ENCODE measurements around the gene GNAI3. TPM values are rescaled to one million over a fixed set of nuclear protein-coding genes. Genes with fewer than 3 reads are reported as not detected.

The GNAI3 gene
- total RNA-seq, 1 experiment from 2014 or later, result 9.9 TPM

DNA sequence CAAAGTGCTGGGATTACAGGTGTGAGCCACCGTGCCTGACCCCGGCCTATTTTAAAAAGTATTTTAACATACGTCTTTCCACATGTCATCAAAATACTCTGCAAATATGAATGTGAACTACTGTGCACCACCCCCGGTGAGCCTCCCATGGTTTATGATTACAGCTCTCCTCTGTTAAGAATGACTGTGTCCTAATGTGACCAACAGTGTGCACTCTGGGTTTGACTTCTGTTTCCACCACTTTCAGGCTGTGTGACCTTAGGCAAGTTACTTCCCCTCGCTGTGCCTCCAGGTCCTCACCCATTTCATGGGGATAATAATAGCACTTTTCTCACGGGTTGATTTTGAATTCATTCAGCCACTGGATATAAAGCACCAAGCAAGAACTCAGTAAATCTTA lies 85.9 kb downstream of the GNAI3 start:
- H3K27ac Mint-ChIP-seq, result no peak overlapping the region
- Histone ChIP-seq H3T11ph (ENCODE audit: low read length) (no peak overlapping the region), H3K56ac (ENCODE audit: insufficient read length, low read depth, low read length) (no peak overlapping the region), H4K5ac (ENCODE audit: insufficient read length, low read depth, low read length) (no peak overlapping the region), H3K23me2 (ENCODE audit: insufficient read length, low read depth, low read length, poor library complexity, severe bottlenecking) (no peaks in the 10 kb centered on the region), H3K27me3 (ENCODE audit: insufficient read depth, low read length) (no peaks in the 10 kb centered on the region), H3K79me1 (ENCODE audit: insufficient read depth, low read depth, low read length, poor library complexity, severe bottlenecking) (no peaks in the 10 kb centered on the region), H3K27ac (ENCODE audit: insufficient read length, low read depth, low read length) (no peak overlapping the region), H3K18ac (ENCODE audit: insufficient read length, low read depth, low read length) (no peak overlapping the region), H3K14ac (ENCODE audit: insufficient read depth, low read length) (no peak overlapping the region), H3K23ac (ENCODE audit: insufficient read length, low read depth, low read length) (no peak overlapping the region), H4K91ac (ENCODE audit: insufficient read length, low read depth, low read length) (no peak overlapping the region), H2BK12ac (ENCODE audit: insufficient read length, low read depth, low read length) (no peak overlapping the region), H3K9me3 (ENCODE audit: control insufficient read depth, low read depth, low read length) (no peaks in the 10 kb centered on the region), H2BK20ac (ENCODE audit: low read depth, low read length, poor library complexity, severe bottlenecking) (no peak overlapping the region), H2BK5ac (ENCODE audit: insufficient read length, low read length) (no peak overlapping the region), H2AK5ac (ENCODE audit: insufficient read length, low read length) (no peak overlapping the region), H4K20me1 (ENCODE audit: control insufficient read depth, insufficient read depth, insufficient read length) (no peaks in the 10 kb centered on the region), H2BK15ac (ENCODE audit: low read depth, low read length) (no peak overlapping the region), H2BK120ac (ENCODE audit: low read depth, low read length, poor library complexity, severe bottlenecking) (no peak overlapping the region), H3K9ac (ENCODE audit: extremely low read depth, insufficient read length, low read length) (no peak overlapping the region), H3K4ac (ENCODE audit: low read depth, low read length) (no peak overlapping the region), H3K4me2 (ENCODE audit: insufficient read depth, insufficient read length, low read length) (no peak overlapping the region), H3K79me2 (ENCODE audit: insufficient read depth, low read length) (no peaks in the 10 kb centered on the region), H2AFZ (ENCODE audit: low read length) (no peak overlapping the region), H3K4me1 (ENCODE audit: insufficient read depth, low read length) (peaks cover 7% of the 10 kb centered on the region; the same call in 1 of the 2 replicates), H4K8ac (replicated peaks; ENCODE audit: insufficient read length, low read depth, low read length) (no peak overlapping the region)
- peak; percentile 5 for DNase-seq
- H3K9me3 Mint-ChIP-seq, result no peaks in the 10 kb centered on the region
- H3K36me3 Mint-ChIP-seq (ENCODE audit: insufficient read depth in 1 of 3, low read depth in 3 of 3), result peaks cover 14 to 17% (median 15%) of the 10 kb centered on the region in 3 experiments; a peak in 6 of 7 replicates
- H3K4me3 Mint-ChIP-seq, result no peak overlapping the region
- no CpG with 5 or more reads among the region's 6 CpGs for WGBS (ENCODE audit: extremely low coverage, insufficient read length, low lambda C conversion rate)
- H3K4me1 Mint-ChIP-seq, result peaks cover 17 to 37% of the 10 kb centered on the region in 2 experiments
- no peak for TF ChIP-seq CTCF (conservative IDR thresholded peaks at IDR 0.05)
- no peaks in the 10 kb centered on the region for H3K27me3 Mint-ChIP-seq (ENCODE audit: low read depth)

Measured in H9 (cell line).